Endodermal cell (in vitro differentiated cells): ENCODE results near the gene ITM2C. TPM values are rescaled to one million over a fixed set of nuclear protein-coding genes. Genes with fewer than 3 reads are reported as not detected.

Source experiments
- DNase-seq: peaks from one replicate; pipeline ENCODE4 v3.0.0-alpha.2; 2017
- H3K27ac ChIP-seq: 2 replicates; pipeline ENCODE4 v1.5.1; 2013; ENCODE audit warnings: mild to moderate bottlenecking, low read depth, low read length, moderate library complexity
- H3K27me3 ChIP-seq: 2 replicates; pipeline ENCODE4 v1.6.1; 2013; ENCODE audit warnings: mild to moderate bottlenecking, low read length, moderate library complexity; ENCODE audit not compliant: insufficient read depth, control insufficient read depth, poor library complexity, severe bottlenecking
- H3K36me3 ChIP-seq: 2 replicates; pipeline ENCODE4 v1.7.0; 2013; ENCODE audit warnings: mild to moderate bottlenecking, low read length, moderate library complexity; ENCODE audit not compliant: control insufficient read depth, insufficient read depth
- H3K4me1 ChIP-seq: one replicate; pipeline ENCODE4 v1.7.0; 2013; ENCODE audit warnings: low read length; ENCODE audit not compliant: control insufficient read depth, insufficient read depth
- H3K4me3 ChIP-seq: 2 replicates; pipeline ENCODE4 v1.5.1; 2013; ENCODE audit warnings: mild to moderate bottlenecking, low read length, moderate library complexity
- H3K9ac ChIP-seq: 2 replicates; pipeline ENCODE4 v1.6.1; 2013; ENCODE audit warnings: mild to moderate bottlenecking, low read length, moderate library complexity; ENCODE audit not compliant: poor library complexity, severe bottlenecking; ENCODE audit errors: extremely low read depth
- H3K9me3 ChIP-seq: 2 replicates; pipeline ENCODE4 v1.6.1; 2013; ENCODE audit warnings: mild to moderate bottlenecking, low read length, moderate library complexity; ENCODE audit not compliant: control insufficient read depth
- H3K27ac Mint-ChIP-seq: 2 replicates; pipeline ENCODE4 v1.8.0; 2020; ENCODE audit warnings: mixed read lengths
- H3K27me3 Mint-ChIP-seq: 2 replicates; pipeline ENCODE4 v1.8.0; 2021; ENCODE audit warnings: mild to moderate bottlenecking, mixed read lengths; ENCODE audit not compliant: insufficient read depth
- H3K36me3 Mint-ChIP-seq: 2 replicates; pipeline ENCODE4 v1.8.0; 2020; ENCODE audit warnings: low read depth, mixed read lengths
- H3K4me1 Mint-ChIP-seq: 2 replicates; pipeline ENCODE4 v1.8.0; 2020; ENCODE audit warnings: mixed read lengths
- H3K4me3 Mint-ChIP-seq: 2 replicates; pipeline ENCODE4 v1.8.0; 2020; ENCODE audit warnings: mild to moderate bottlenecking, moderate library complexity, mixed read lengths
- H3K9me3 Mint-ChIP-seq: 2 replicates; pipeline ENCODE4 v1.8.0; 2020; ENCODE audit warnings: mild to moderate bottlenecking, mixed read lengths
- CTCF ChIP-seq: fragments of 200-600 bp; sonication (generic); conservative IDR thresholded peaks from 2 replicates; pipeline ENCODE4 v1.5.0; 2021; ENCODE audit warnings: antibody characterized with exemption, mild to moderate bottlenecking
- WGBS, 2 experiments: methylation state at CpG; one replicate each; pipeline versions ENCODE4 v1.1.5 to v1.1.7; 2013; ENCODE audit warnings: missing lambda C conversion rate in 2 of 2, mixed read lengths in 1 of 2; ENCODE audit not compliant: insufficient coverage in 1 of 2, insufficient read length in 1 of 2; 5-methylcytosine and 5-hydroxymethylcytosine counted together
- total RNA-seq, 2 donors: library from RNA; stranded (reverse); fragmentation: NEBNext Ultra II Directional in 1 of 2; extraction: Animal tissue kit (Norgen Biotek cat#: 25700) in 1 of 2; gene quantifications; 2 replicates in 1 of 2; 3 replicates in 1 of 2; pipeline ENCODE4 v1.2.1, GENCODE V29; 2021

The ITM2C gene
- total RNA-seq, 2 donors from 2014 or later, result 208 to 269 TPM

DNA sequence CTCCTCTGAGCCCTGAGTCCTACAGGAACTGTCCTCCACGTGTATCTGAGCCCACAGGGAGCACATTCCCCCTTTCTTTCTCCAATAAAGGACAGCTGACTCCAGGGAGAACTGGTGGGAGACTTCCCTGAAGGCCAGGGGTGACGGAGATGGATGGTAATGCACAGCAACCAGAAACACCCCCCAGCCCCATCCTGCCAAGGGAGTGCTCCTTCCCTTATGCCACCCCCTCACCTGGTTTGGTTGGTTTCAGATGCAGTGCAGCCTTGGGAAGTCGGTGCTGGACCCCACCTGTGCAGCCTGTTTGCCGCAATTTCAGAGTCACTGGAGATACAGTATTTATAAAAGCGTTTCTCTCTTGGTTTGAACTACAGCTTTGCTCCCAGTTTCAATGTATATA, 36.3 kb downstream of the ITM2C start:
- Mint-ChIP-seq H3K27ac (no peak overlapping the region), H3K4me1 (peaks cover 8% of the 10 kb centered on the region)

GRCh38 chr2:230902180-230902899, 37.6 kb downstream of the ITM2C start:
- peak; percentile 87 for DNase-seq
- H3K36me3 ChIP-seq, result no peaks in the 10 kb centered on the region
- H3K4me1 ChIP-seq, result peaks cover 4% of the 10 kb centered on the region
- no peak overlapping the region for H3K9ac ChIP-seq
- no peak overlapping the region for H3K27ac ChIP-seq
- 31 to 34% methylated on average over 5 to 8 of the region's 8 CpGs for WGBS, 2 experiments
- no peaks in the 10 kb centered on the region for H3K27me3 ChIP-seq
- peak; percentile 93 for TF ChIP-seq CTCF
- H3K9me3 Mint-ChIP-seq, result no peaks in the 10 kb centered on the region
- H3K4me3 ChIP-seq, result no peak overlapping the region
- H3K36me3 Mint-ChIP-seq, result no peaks in the 10 kb centered on the region
- peaks cover 6% of the 10 kb centered on the region for H3K27me3 Mint-ChIP-seq
- no peak overlapping the region for H3K4me3 Mint-ChIP-seq
- H3K27ac Mint-ChIP-seq, result no peak overlapping the region
- H3K9me3 ChIP-seq, result no peaks in the 10 kb centered on the region
- H3K4me1 Mint-ChIP-seq, result peaks cover 7% of the 10 kb centered on the region

More for the DNA sequence above, 36.3 kb downstream of the ITM2C start:
- no peaks in the 10 kb centered on the region for H3K36me3 ChIP-seq
- no peak for DNase-seq
- H3K4me3 Mint-ChIP-seq, result no peak overlapping the region
- H3K4me3 ChIP-seq, result no peak overlapping the region
- H3K9ac ChIP-seq, result no peak overlapping the region
- H3K36me3 Mint-ChIP-seq, result no peaks in the 10 kb centered on the region
- no peaks in the 10 kb centered on the region for H3K9me3 Mint-ChIP-seq
- H3K27me3 Mint-ChIP-seq, result peaks cover 6% of the 10 kb centered on the region
- no peaks in the 10 kb centered on the region for H3K27me3 ChIP-seq
- TF ChIP-seq CTCF, result no peak
- no peaks in the 10 kb centered on the region for H3K9me3 ChIP-seq
- peaks cover 5% of the 10 kb centered on the region for H3K4me1 ChIP-seq
- no peak overlapping the region for H3K27ac ChIP-seq
- WGBS, 2 experiments, result 79 to 80% methylated on average over 3 to 5 of the region's 5 CpGs

- Histone ChIP-seq H3K9me3 (no peaks in the 10 kb centered on the region), H3K4me3 (no peak overlapping the region), H3K27ac (no peak overlapping the region), H3K4me1 (peaks cover 4% of the 10 kb centered on the region), H3K36me3 (no peaks in the 10 kb centered on the region), H3K27me3 (no peaks in the 10 kb centered on the region), H3K9ac (no peak overlapping the region)
- H3K4me3 Mint-ChIP-seq, result no peak overlapping the region
- 90 to 94% methylated on average over 17 to 19 of the region's 19 CpGs for WGBS, 2 experiments
- H3K9me3 Mint-ChIP-seq, result no peaks in the 10 kb centered on the region
- H3K27ac Mint-ChIP-seq, result no peak overlapping the region
- DNase-seq, result peak; percentile 41
- no peaks in the 10 kb centered on the region for H3K36me3 Mint-ChIP-seq
- H3K4me1 Mint-ChIP-seq, result peaks cover 9% of the 10 kb centered on the region
- no peak for TF ChIP-seq CTCF
- H3K27me3 Mint-ChIP-seq, result peaks cover 6% of the 10 kb centered on the region
Measured at GRCh38 chr2:230903231-230904150, 38.7 kb downstream of the ITM2C start.
